HS-27A (cell line): ENCODE results near the gene PBX4.

Source experiments
- DNase-seq: peaks from one replicate; pipeline ENCODE4 v3.0.0-alpha.2; 2012; ENCODE audit warnings: low read depth, missing footprints

PBX4 gene

DNA sequence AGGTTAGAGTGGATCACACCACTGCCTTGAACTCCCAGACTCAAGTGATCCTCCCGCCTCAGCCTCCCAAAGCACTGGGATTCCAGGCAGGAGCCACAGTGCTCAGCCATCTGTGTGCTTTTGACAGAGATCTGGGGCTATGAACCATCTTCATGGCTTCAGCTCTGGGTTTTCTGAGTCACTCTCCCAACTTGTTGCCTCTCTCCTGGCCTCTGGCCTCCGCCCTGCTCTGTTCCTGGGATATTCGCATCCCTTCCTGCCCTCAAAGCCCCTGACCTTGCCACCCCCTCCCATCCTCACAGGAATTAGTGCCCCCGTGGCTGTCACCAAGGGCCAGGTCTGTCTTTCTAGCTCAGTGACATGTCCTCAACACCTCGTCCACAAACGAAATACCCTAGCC is 30.7 kb upstream of the PBX4 start:
- no peak for DNase-seq

DNA sequence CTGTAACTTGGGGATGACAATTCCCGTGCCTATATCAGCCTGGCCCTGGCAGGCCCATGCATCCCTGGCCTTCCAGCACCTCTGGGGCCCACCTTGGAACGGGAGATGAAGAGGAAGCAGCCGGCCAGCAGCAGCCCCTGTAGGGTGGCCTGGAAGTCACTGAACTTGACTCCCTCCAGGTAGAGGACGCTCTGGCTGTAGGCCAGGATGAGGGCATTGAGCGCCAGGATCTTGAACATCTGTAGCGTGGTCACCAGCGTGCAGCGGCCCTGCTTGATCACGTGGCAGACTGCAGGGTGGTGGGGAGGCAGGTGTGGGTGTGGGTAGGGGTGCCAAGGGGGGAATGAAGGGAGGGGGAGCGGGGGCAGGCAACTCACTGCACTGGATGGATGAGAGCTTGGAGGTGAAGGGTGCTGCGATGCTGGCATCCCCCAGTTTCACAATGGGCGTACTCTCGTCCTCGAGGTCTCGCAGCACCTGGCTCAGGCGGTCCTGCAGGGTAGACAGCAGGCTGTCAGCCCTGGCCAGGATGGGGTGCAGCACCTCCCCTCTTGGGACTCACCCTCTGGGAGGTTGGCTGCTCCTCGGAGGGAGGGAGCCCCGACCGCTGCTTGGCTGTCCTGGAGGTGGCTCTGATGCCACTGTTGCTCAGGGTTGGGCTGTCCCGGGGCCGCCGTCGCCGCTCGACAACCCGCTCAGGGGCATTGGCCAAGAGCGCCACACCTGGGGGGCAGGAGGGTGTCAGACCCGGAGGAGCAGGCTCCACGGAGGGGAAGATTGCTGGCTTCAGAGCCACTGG is 28.7 kb upstream of the PBX4 start:
- no peak for DNase-seq

DNA sequence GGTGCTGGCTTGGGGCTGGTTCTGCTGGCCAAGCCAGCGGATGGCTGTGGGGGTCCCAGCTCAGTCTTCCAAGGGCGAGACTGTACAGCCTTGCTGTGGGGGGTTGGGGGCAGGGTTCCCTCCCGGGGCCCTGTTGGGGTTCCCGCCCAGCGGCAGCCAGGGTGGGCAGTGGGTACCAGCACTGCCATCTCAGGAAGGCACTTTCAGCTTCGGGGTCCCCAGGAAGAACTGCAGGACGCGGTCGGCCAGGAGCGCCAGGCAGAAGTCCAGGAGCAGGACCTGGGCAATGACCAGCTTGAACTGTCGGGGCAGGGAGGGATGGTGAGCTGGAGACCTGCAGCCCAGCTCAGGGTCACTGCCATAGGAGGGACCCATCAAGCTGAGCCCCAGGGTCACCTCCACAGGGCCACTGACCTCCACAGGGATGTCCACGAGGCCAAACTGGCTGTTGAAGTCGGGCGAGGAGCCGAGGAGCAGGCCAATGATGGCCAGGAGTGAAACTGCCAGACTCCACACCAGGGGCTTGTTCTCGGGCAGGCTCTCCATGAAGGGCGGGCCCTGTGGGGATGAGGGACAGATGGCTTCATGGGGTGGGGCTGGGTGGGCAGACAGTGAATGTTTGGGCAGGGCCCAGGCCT is 26.9 kb upstream of the PBX4 start:
- DNase-seq: no peak

- DNase-seq: no peak
Observed at GRCh38 chr19:19644054-19644388, 25.5 kb upstream of the PBX4 start.

DNA sequence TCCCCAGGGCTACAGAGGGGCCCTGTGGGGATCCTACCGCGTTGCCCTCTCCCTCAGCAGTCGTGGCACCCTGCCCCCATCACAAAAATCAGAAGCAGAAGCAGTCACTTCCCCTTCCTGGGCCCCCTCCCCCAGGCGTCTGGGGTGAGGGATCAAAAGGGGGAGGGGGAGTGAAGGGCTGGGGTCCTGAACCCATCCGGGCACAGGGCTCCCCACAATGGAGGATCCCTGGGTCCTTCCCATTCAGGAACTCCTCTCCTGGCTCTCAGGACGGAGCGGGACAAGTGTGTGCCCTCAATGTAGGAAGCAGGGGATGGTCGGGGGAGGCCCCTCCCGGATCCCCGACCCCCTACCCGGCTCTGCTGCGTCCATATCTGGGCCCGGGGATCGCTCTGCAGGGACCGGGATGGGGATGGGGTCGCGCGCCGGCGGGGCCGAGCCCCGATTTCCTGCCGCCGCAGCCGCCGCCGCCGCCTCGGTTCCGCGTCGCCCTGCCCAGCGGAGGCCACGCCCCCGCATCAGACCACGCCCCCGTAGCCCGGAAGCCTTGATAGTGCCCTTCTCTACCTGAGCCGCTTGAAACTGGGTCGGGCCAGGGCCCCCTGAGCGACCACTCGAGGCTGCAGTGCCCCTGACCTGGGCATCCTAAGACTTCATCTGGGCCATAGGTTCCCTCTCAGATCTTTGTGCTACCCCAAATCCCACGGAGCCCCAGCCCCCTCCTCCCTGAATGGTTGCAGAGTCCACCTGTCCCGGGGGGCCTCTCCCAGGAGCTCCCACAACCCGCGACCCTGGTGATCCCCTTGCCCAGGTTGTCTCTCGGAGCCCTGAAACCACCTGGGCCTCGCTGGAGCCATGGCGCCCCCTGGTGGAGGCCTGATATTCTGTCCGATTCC is 24.9 kb upstream of the PBX4 start, which contains the start of gene GMIP:
GMIP (minus strand) TSS at position 500 of the 896 bp plus-strand sequence; CDS start at position 372, 128 bp downstream.
- no peak for DNase-seq

DNA sequence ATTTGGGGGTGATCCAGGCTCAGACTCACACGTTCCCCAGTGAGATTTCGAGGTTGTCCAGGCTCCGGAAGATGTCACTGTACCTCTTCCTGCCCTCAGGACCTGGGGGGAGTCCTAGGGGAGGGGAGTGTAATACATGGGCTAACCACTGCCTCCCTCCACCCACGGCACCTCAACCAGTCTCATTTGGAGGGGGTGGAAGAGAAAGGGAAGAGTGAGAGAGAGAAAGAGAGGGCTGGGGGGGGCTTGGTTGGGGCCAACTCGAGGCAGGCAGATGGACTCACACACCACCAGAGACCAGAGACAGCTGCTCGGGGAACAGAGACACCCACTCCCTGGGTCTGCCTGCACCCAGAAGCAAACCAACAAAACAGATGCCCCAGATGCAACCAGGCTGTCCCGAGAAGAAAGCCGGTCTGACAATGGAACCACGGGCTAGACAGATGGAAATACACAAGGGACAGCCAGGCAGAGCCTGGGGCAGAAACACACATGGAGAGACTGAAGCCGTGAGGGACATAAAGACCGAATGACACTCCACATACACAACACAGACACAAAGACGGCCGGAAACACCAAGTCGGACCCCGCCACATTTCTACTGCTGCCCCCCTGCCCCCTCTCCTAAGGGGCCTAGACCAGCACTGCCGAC is 24.1 kb upstream of the PBX4 start:
- no peak for DNase-seq

DNA sequence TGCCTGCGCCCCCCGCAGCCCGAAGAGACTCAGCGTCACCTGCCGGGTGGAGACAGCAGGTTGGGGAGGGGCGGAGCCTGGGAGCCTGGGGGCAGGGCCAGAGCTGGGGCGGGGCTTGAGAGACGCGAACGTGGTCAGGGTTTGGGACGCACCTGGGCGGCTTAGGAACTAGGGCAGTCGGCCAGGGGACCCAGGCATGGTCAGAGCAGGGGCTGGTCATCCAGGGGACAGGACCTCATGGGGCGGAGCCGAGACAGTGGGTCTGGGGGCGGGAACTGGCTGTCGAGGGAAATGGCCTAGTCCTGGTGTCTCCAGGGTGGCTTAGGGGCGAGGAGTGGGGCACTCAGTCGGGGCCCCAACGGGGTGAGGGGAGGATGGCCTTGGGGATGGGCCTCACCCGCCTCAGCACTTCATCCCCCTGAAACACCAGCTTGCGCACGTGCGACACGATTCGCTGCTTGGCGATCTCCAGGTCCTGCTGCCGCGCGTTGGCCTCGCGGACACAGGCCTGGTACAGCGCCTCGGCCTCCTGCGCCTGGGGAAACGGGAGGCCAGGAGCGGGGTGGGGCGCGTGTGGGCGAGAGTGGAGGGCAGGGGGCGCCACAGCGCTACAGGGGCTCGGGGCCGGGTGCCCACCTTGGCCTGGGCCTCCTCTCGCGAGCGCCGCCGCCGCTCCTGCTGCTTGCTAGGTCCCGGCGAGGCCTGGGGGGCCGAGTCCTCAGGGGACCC is 19.2 kb upstream of the PBX4 start:
- DNase-seq: no peak

GRCh38 chr19:19637186-19637522 is 18.7 kb upstream of the PBX4 start:
- no peak for DNase-seq

GRCh38 chr19:19636573-19637185 is 18.2 kb upstream of the PBX4 start:
- no peak for DNase-seq

DNA sequence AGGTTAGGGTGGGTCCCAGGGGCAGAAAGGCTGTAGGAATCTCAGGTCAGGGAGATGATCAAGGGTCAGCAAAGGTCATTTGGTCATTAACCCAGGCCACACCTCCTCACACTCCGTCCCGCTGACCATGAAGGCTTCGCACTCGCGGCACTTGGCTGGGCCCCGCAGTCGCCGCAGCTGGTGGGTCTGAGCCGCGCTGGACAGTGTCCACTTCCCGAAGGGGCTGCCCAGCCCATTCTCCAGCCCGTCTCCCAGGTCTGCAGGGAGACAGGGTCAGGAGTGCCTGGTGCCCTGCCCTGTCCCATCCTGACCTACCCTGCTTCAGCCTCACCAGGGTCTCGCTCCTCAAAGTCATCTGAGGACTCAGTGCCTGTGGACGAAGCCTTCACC is 16.8 kb upstream of the PBX4 start:
- no peak for DNase-seq

DNA sequence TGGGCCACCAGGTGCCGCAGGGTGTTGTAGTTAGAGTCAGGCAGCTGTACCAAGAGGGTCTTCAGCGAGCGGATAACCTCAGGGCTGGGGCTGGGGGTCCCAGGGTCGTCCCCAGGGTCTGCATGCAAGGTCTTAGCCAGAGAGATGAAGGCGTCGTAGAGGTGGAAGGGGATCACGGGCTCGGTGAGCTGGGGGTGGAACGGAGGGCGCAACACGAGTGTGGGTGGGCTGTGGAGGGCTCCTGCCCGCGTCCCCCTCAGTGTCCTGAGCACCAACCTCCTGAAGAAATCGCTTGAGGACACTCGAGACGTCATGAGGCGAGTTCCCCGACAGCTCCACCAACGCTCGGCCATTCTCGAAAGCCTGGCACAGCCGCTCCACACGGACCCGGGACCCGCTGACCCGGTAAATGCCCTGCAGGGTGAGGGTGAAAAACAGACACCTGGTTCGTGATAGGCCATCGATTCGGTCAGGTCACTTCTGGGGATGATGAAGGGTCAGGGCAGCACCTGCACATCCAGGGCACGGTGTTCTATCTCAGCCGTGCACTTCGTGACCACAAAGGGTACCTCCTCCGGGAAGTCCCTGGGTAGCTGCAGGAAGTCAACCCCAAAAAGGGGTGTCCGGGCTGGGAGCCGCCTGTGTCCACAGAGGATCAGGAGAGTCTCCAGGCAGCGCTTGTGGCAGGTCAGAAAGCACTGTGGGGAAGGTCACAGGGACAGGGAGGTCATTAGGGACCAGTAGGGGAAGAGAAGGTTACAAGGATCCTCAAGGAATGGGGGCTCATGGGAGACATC is 16.2 kb upstream of the PBX4 start:
- no peak for DNase-seq

DNA sequence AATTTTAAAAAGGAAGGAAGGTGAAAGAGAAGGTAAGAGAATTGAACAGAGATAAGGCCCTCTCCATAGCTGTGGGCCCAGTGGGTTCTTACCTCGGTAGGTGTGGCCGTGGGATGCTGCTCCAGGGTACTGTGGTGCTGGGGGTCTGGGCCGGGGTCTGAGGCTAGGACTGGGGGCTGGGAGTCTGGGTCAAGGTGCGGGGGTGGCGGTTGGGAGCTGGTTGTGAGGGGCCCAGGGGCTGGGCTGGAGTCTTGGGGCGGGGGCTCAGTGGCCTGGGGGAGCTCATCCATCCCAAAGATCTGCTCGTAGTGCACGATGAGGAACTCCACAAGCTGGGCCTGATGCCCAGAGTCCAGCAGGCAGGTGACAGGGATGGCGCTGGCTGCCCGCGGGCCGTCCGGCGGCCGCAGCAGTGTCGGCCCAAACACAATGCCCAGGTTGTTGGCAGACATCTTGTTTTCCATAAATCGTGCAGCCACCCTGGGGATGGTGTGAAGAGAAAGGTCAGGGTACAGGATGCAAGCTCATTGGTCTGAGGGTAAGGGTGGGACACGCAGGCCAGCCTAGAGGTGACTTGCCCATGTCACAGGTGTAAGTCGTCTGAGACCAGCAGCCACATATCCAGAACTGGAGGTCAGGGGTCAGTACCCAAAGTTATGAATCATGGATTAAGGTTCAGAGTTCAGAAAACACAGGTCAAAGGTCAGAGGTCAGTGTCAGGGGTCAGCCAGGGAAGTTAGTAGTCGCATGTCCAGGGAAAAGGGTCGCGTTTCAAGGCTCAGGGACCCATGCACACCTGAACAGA is 15.4 kb upstream of the PBX4 start:
- DNase-seq: no peak

DNA sequence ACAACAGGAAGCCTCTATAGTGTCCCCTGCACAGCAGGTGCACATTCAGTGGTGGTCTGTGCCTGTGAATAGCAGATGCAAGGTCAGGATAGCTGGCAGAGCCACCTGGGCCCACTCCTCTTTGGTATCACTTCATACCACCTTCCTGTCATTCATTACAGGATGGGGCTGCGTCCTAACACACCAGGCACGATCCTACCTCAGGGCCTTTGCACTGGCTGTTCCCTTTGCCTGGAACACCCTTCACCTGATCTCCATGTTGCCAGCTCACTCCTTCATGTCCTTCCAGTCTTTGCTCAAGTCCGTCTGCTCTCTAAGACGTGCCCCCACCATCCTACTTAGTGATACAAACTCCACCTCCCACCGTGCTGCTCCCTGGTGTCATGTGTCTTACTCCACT is 14.2 kb upstream of the PBX4 start:
- no peak for DNase-seq

DNA sequence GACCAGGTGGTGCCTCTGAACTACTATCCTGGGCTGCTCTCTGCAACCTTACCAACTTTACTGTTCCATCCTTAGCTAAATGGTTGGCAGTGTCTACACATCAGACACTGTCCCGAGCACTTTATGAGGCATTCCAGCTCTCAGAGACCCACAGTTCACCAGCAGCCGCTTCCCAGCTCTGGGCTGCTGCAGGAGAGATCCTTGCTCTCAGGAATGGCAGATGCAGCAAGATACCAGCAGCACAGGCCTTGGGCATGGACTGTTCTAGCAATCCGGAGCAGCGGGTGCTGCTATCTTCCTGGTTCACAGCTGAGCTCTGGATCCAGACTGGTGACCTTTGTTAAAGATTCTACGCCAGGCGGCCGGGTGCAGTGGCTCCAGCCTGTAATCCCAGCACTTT is 12.9 kb upstream of the PBX4 start:
- DNase-seq: no peak

DNA sequence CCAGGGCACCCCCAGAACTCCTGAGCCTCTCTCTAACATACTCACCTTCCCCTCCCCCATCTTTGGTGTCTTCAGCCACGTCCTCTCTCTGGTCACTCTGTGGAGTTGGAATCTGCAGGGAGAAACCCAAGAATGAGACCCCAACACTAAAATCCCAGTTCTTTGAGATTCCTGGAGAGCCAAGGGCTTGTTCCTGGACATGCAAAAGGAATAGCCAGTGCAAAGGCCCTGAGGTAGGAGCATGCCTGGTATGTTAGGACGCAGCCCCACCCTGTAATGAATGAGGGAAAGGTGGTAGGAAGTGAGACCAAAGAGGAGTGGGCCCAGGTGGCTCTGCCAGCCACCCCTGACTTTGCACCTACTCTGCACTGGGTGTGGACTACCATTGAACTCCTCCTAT is 11.9 kb upstream of the PBX4 start:
- no peak for DNase-seq

DNA sequence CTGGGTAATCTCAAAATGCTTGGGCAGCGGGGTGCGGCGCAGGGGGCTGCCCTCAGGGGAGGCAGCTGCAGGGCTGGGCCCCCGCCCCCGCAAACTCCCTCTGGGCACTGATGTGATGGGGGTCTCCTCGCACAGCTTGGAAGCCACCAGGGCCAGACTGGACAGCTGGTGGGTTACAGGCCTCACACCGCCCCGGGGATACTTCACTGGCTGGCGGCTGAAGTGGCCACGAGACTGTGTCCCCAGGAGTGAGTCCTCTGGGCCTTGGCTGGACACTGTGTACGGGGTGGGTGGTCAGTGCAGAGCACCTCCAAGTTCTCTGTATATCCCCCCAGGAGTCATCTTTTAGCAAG is 11.6 kb upstream of the PBX4 start:
- DNase-seq: no peak

GRCh38 chr19:19628501-19629134 is 10.1 kb upstream of the PBX4 start:
- DNase-seq: no peak

DNA sequence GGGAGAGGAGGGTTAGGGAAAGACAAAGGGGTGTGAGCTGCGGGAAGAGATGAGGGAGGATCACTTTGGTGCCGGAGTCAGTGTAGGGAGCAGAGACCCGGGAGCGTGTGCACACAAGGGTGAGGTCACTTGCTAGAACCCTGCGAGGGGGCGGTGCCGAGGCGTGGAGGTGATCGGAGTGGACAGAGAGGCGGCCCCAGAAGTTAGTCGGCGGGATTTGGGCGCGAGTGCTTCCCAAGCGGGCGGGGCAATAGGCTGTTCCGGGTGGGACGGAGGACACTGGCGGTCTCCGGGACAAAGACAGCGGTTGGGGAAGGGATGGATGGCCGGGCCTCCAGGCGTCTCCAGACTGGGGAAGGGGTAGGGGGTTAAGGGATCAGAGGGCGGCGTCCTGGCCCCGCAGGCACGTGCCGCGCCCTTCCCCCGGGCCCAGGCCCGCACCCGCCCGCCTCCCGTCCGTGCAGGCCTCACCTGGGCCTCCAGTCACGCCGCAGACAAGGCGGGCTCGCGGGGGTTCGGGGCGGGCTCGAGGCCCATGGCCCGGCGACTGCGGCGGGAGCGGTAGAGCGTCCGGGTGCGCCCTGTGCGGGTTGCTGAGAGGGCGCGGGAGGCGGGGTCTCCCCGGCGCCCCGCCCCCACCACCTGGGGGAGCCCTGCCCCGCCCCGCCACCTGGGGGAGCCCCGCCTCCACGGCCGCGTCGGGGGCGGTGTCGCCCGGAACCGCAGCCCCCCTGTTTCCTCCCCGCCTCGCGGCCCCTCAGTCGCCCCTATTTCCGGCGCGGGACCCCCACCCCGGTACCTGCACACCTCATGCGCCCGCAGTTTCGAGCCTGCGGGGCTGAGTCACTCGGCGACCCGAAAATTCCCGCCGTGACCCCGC is 9.4 kb upstream of the PBX4 start, which contains the start of gene LPAR2:
LPAR2 (minus strand) TSS at position 600 of the 880 bp plus-strand sequence. CDS start 945 bp downstream, outside the sequence.
- no peak for DNase-seq
